Measurements from ENCODE around the gene TEAD1. TPM values are rescaled to one million over a fixed set of nuclear protein-coding genes. Genes with fewer than 3 reads are reported as not detected.
A peak's percentile ranks its signal among the peaks of the same experiment; 100 is the strongest.

TEAD1 gene
- total RNA-seq, 2 experiments from 2014 or later = 0.43 to 0.68 TPM

- Mint-ChIP-seq H3K4me1 (peaks cover 13% of the 10 kb centered on the region), H3K4me3 (peak overlapping the region; percentile 23), H3K27me3 (peaks cover 86% of the 10 kb centered on the region)
Observed at GRCh38 chr11:12827929-12828812, 153.9 kb downstream of the TEAD1 start.

GRCh38 chr11:12829131-12829530 is 154.9 kb downstream of the TEAD1 start:
- Mint-ChIP-seq H3K9me3 (no peaks in the 10 kb centered on the region), H3K36me3 (no peaks in the 10 kb centered on the region), H3K27ac (no peak overlapping the region), H3K4me3 (no peak overlapping the region), H3K4me1 (peaks cover 13% of the 10 kb centered on the region), H3K27me3 (peaks cover 85% of the 10 kb centered on the region)
- no peak for DNase-seq

More at GRCh38 chr11:12827929-12828812, 153.9 kb downstream of the TEAD1 start:
- Mint-ChIP-seq H3K36me3 (no peaks in the 10 kb centered on the region), H3K9me3 (no peaks in the 10 kb centered on the region), H3K27ac (no peak overlapping the region)
- DNase-seq = no peak

DNA sequence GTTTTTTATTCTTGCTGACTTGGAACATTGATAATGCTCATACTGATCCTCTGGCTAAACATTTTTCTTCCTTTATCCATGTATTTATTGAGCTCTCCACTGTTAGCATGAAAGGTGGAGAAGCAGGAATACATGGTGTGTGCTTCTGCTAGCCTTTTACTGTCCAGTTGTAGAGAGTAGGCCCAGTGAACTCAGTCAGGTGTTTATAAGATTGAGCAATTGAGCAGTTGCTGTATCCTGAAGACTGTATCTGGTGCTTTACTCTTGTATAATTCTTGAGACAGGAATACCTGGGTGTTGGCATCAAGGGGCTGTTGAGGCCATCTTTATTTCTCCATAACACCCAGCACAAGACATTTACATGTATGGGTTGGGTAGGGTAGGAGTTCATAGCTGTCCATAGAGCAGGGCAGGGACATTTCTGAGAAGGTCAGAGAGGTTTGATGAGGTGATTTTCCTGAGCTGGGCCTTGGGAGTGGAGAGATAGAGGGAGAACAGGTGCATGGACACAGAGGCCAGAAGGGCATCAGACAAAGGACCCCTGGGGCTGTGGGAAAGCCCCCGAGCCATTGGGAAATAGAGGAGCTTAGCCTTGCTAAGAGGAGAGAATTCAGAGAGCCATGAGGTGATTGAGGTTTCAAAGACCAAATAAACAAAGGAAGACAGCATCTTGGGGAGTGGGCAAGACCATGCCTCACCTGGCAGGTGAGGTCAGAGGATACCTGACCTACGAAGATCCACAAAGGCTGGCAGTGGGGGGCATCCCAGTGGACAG is 155.5 kb downstream of the TEAD1 start:
- no peaks in the 10 kb centered on the region for H3K36me3 Mint-ChIP-seq
- DNase-seq = no peak
- peaks cover 13% of the 10 kb centered on the region for H3K4me1 Mint-ChIP-seq
- no peak overlapping the region for H3K4me3 Mint-ChIP-seq
- H3K9me3 Mint-ChIP-seq = no peaks in the 10 kb centered on the region
- H3K27ac Mint-ChIP-seq = no peak overlapping the region
- H3K27me3 Mint-ChIP-seq = peaks cover 81% of the 10 kb centered on the region

DNA sequence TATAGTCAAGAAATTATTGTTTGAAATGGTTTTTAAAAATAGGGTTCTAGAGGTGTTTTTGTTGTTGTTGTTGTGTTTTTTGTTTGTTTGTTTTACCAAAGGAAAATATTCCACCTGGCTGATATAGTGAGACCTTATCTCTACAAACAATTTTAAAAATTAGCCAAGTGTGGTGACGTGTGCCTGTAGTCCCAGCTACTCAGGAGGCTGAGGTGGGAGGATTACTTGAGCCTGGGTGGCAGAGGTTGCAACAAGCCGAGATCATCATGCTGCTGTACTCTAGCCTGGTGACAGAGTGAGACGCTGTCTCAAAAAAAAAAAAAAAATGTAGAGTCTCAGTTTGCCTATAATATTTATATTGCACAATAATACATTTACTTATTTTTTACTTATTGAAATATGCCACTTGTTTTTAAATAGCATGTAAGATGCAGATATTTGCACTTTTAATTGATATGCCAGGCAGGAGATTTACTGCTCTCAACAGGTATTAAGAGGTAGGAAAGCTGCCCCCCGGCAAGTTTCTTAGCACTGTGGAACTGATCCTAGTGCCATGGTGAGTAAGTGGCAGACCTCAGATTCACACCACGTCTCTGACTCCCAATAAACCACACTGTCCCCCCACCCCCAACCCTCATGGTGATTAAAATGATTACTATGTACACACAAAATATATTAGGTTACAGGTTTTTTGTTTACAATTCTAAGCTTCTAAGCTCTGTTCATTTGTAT is 157.4 kb downstream of the TEAD1 start:
- no peak overlapping the region for H3K27ac Mint-ChIP-seq
- H3K9me3 Mint-ChIP-seq = no peaks in the 10 kb centered on the region
- no peak overlapping the region for H3K4me3 Mint-ChIP-seq
- no peak for DNase-seq
- H3K27me3 Mint-ChIP-seq = peaks cover 70% of the 10 kb centered on the region
- peaks cover 13% of the 10 kb centered on the region for H3K4me1 Mint-ChIP-seq
- no peaks in the 10 kb centered on the region for H3K36me3 Mint-ChIP-seq

DNA sequence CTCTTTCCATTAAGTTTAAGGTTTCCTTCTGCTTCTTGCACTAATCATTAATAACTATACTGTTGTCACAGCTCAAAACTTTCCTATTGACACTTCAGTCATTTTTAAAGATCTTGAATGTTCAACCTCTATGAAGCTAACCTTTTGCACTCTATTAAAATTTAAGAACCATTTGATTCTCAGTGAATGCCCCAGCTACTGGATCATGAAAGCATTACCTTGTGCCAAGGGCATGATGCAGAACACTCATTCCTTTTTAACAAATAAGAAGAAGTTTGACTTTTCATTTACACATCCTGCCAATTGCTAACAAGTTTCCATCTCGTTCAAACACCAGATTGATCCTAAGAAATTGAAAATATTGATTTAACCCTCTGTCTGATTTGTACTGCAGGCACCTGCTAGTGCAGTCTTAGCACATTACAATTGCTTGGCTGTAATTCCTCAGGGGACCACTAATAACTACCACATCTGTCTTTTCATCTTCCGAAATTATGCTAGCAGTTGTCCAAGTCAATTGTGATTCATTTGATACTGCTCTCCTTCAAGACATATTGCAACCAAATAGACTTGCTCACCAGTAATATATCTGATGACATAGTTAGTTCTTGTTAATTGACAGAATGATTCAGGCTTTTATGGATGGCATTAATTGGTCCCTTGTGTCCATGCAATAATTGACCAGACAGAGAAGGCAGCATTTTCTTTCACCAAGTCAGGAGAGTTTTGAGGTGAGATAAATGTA is 158.4 kb downstream of the TEAD1 start:
- no peak for DNase-seq
- Mint-ChIP-seq H3K4me1 (peaks cover 13% of the 10 kb centered on the region), H3K4me3 (no peak overlapping the region), H3K36me3 (no peaks in the 10 kb centered on the region), H3K27ac (no peak overlapping the region), H3K9me3 (no peaks in the 10 kb centered on the region), H3K27me3 (peaks cover 64% of the 10 kb centered on the region)

GRCh38 chr11:12834166-12834565 is 159.9 kb downstream of the TEAD1 start:
- no peak for DNase-seq
- Mint-ChIP-seq H3K27me3 (peaks cover 52% of the 10 kb centered on the region), H3K4me1 (peaks cover 1% of the 10 kb centered on the region), H3K9me3 (no peaks in the 10 kb centered on the region), H3K36me3 (no peaks in the 10 kb centered on the region), H3K4me3 (no peak overlapping the region), H3K27ac (no peak overlapping the region)

- Mint-ChIP-seq H3K27me3 (peaks cover 47% of the 10 kb centered on the region), H3K27ac (no peak overlapping the region), H3K9me3 (no peaks in the 10 kb centered on the region), H3K36me3 (no peaks in the 10 kb centered on the region), H3K4me1 (no peaks in the 10 kb centered on the region), H3K4me3 (no peak overlapping the region)
- DNase-seq = no peak
Observed at GRCh38 chr11:12834630-12835029, 160.4 kb downstream of the TEAD1 start.

DNA sequence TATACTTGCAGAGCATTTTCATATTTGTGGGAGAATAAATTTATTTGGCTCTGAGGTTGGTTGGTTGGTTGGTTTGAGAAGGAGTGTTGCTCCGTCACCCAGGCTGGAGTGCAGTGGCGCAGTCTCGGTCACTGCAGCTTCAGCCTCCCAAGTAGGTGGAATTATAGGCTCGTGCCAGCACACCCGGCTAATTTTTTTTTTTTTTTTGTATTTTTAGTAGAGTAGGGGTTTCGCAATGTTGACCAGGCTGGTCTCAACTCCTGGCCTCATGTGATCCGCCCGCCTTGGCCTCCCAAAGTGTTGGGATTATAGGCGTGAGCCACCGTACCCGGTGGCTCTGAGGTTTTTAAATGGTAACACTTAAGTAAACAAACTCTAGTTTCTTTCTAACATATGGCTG is 161.1 kb downstream of the TEAD1 start:
- Mint-ChIP-seq H3K4me1 (no peaks in the 10 kb centered on the region), H3K27me3 (peaks cover 40% of the 10 kb centered on the region), H3K9me3 (no peaks in the 10 kb centered on the region), H3K4me3 (no peak overlapping the region), H3K27ac (no peak overlapping the region), H3K36me3 (no peaks in the 10 kb centered on the region)
- DNase-seq = no peak

- H3K4me1 Mint-ChIP-seq = peaks cover 8% of the 10 kb centered on the region
- no peaks in the 10 kb centered on the region for H3K36me3 Mint-ChIP-seq
- H3K27me3 Mint-ChIP-seq = peaks cover 34% of the 10 kb centered on the region
- H3K4me3 Mint-ChIP-seq = no peak overlapping the region
- DNase-seq = no peak
- H3K27ac Mint-ChIP-seq = no peak overlapping the region
- no peaks in the 10 kb centered on the region for H3K9me3 Mint-ChIP-seq
Observed at GRCh38 chr11:12838463-12839123, 164.4 kb downstream of the TEAD1 start.

GRCh38 chr11:12840871-12841660 is 166.8 kb downstream of the TEAD1 start:
- Mint-ChIP-seq H3K36me3 (no peaks in the 10 kb centered on the region), H3K4me1 (peaks cover 8% of the 10 kb centered on the region), H3K9me3 (no peaks in the 10 kb centered on the region), H3K27ac (no peak overlapping the region), H3K27me3 (peaks cover 25% of the 10 kb centered on the region), H3K4me3 (no peak overlapping the region)
- no peak for DNase-seq

DNA sequence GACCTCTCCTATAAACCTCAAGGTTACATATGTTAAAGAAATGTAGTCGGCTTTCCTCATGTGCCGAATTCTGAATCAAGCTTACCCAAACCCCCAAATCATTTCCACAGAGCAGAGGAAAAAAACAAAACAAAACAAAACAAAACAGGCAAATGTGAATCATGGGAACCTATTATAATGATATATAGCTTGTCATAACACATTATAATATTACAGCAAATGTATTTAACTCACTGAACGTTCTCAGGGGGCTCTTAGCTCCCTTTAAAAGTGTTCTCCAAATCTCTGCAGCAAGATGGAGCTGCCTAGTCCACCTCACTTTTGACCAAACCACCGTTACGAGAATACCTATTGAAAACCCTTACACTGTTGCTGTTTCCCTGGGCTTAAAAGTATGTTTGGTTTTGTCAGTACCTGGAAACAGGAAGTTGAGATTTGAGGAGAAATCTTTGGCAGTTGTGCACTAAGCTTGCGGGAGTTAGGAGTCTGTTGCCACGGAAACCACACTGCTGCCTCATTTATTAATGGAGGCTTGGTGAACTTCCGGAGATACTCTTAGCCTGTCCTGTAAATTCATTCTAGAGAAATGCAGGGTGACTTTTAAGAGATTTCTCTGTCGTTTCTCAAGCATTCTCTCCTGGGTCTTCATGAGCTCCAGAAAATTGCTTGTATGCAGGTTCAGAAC is 167.9 kb downstream of the TEAD1 start:
- H3K27me3 Mint-ChIP-seq = peaks cover 33% of the 10 kb centered on the region
- H3K9me3 Mint-ChIP-seq = no peaks in the 10 kb centered on the region
- H3K27ac Mint-ChIP-seq = no peak overlapping the region
- H3K4me1 Mint-ChIP-seq = peaks cover 8% of the 10 kb centered on the region
- H3K4me3 Mint-ChIP-seq = no peak overlapping the region
- no peaks in the 10 kb centered on the region for H3K36me3 Mint-ChIP-seq
- DNase-seq = no peak

- Mint-ChIP-seq H3K9me3 (no peaks in the 10 kb centered on the region), H3K4me1 (peaks cover 8% of the 10 kb centered on the region), H3K36me3 (no peaks in the 10 kb centered on the region), H3K4me3 (no peak overlapping the region), H3K27ac (no peak overlapping the region), H3K27me3 (peaks cover 32% of the 10 kb centered on the region)
- DNase-seq = no peak
Observed at GRCh38 chr11:12842933-12843636, 168.9 kb downstream of the TEAD1 start.

All from activated naive CD8-positive, alpha-beta T cell treated with anti-CD3 and anti-CD28 coated beads for 36 hours (primary cell).